Right atrium auricular region (tissue), 2 donors: ENCODE results near the gene CCDC69. TPM values are rescaled to one million over a fixed set of nuclear protein-coding genes. Genes with fewer than 3 reads are reported as not detected.

Experiments used
- DNase-seq: peaks from one replicate; pipeline ENCODE4 v3.0.0-alpha.2; 2019; ENCODE audit warnings: low spot score
- H3K27ac ChIP-seq, 2 donors: fragments of 200-600 bp; sonication (generic); 1 replicate in 1 of 2; 2 replicates in 1 of 2; pipeline ENCODE4 v1.5.1; 2016 to 2019
- H3K27me3 ChIP-seq, 2 donors: fragments of 200-600 bp; sonication (generic); one replicate each; pipeline versions ENCODE4 v1.5.1 to v1.6.0; 2017 to 2019
- H3K36me3 ChIP-seq: fragments of 200-600 bp; sonication (generic); one replicate; pipeline ENCODE4 v1.5.1; 2016
- H3K4me1 ChIP-seq, 2 donors: fragments of 200-600 bp; sonication (generic); one replicate each; pipeline versions ENCODE4 v1.5.1 to v1.6.0; 2017 to 2019
- H3K4me3 ChIP-seq, 2 donors: fragments of 200-600 bp; sonication (generic); 1 replicate in 1 of 2; 2 replicates in 1 of 2; pipeline ENCODE4 v1.5.1; 2017 to 2019; ENCODE audit warnings: mild to moderate bottlenecking in 1 of 2, moderate library complexity in 1 of 2
- H3K9me3 ChIP-seq, 2 donors: fragments of 200-600 bp; sonication (generic); one replicate each; pipeline ENCODE4 v1.5.1; 2019
- total RNA-seq, 2 donors: library from RNA; depleted of rRNA; stranded (reverse); fragments of >200 nt; gene quantifications; one replicate each; pipeline ENCODE4 v1.1.0, GENCODE V29; 2016
- TF ChIP-seq, protein P1 (sequence below), 2 donors: fragments of 200-600 bp; sonication (generic); IDR thresholded peaks; one replicate each; pipeline ENCODE4 v1.5.1; 2019; ENCODE audit warnings: antibody characterized with exemption in 2 of 2

The CCDC69 gene
- total RNA-seq, 2 donors from 2014 or later: 185 to 202 TPM

DNA sequence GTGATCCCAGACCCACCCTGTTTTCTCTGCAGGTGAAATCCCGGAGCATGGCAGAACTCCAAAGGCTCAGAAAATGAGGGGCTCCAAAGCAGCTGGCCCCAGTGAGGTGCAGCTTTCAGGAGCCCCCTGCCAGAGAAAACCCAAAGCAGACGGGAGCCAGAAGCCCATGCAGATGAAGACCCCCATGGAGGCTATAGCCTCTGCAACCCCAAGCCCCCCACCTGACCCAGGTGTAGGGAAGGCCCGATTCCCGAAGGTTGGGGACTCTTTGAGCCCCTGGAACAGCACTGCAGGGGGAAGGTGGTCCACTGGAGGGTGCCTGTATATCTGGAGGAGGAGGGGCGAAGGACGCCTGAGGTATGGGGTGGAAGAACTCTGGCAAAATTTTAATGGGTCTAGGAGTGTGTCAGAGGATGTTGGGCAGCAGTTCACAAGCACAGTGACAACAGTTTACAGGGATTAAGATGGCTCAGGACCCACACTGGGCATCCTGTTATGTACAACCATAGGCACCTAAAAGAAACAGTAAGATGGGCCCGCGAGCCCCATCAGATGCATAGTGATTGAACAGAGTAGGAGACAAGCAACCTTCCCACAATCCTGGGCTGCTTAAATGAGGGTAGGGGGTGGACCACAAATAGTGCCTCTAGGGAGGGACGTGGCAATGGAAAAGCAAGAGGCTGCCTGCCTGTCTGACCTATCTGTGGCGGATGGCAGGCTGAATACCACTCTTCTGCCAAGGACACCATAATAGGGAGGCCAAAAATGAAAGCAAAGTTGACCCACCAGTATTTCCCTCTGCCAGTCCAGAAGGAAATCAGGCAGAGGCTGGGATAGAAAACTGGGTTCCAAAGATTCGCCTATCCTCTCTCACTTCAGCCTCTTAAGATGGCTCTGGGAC lies 49.9 kb downstream of the CCDC69 start:
- DNase-seq: peak; percentile 56
- H3K4me3 ChIP-seq: no peak overlapping the region
- H3K27ac ChIP-seq: peak overlapping the region in 1 of 2 donors; percentile 18

DNA sequence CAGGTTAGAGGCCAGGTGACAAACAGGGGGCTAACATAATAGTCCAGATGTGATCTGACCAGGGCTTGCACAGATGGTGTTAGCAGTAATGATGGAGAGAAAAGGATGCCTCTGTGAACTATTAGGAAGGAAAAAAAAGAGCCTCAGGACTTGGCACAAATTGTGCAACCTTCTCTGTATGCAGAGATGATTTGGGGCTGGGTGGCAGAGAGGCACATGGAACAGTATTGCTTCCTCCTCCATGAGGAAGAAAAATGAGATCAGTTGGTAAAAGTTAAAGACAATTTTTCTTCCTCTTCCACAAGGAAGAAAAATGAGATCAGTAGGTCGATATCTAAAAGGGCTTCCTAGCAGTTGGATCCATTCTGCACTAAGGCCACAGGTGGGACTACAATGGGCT lies 52.4 kb downstream of the CCDC69 start:
- no peaks in the 10 kb centered on the region for H3K9me3 ChIP-seq
- peaks cover 0 to 7% of the 10 kb centered on the region in 2 donors for H3K4me1 ChIP-seq
- no peak overlapping the region for H3K27ac ChIP-seq
- TF ChIP-seq, protein P1, sequence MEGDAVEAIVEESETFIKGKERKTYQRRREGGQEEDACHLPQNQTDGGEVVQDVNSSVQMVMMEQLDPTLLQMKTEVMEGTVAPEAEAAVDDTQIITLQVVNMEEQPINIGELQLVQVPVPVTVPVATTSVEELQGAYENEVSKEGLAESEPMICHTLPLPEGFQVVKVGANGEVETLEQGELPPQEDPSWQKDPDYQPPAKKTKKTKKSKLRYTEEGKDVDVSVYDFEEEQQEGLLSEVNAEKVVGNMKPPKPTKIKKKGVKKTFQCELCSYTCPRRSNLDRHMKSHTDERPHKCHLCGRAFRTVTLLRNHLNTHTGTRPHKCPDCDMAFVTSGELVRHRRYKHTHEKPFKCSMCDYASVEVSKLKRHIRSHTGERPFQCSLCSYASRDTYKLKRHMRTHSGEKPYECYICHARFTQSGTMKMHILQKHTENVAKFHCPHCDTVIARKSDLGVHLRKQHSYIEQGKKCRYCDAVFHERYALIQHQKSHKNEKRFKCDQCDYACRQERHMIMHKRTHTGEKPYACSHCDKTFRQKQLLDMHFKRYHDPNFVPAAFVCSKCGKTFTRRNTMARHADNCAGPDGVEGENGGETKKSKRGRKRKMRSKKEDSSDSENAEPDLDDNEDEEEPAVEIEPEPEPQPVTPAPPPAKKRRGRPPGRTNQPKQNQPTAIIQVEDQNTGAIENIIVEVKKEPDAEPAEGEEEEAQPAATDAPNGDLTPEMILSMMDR (IDR thresholded peaks at IDR 0.05): no peak
- no peaks in the 10 kb centered on the region for H3K36me3 ChIP-seq
- no peak overlapping the region for H3K4me3 ChIP-seq
- no peaks in the 10 kb centered on the region for H3K27me3 ChIP-seq
- DNase-seq: no peak

More for the DNA sequence above, 49.9 kb downstream of the CCDC69 start:
- TF ChIP-seq, protein P1 (IDR thresholded peaks at IDR 0.05): no peak
- Histone ChIP-seq H3K27me3 (no peaks in the 10 kb centered on the region), H3K4me1 (peaks cover 0 to 4% of the 10 kb centered on the region in 2 donors), H3K9me3 (no peaks in the 10 kb centered on the region), H3K36me3 (no peaks in the 10 kb centered on the region)

DNA sequence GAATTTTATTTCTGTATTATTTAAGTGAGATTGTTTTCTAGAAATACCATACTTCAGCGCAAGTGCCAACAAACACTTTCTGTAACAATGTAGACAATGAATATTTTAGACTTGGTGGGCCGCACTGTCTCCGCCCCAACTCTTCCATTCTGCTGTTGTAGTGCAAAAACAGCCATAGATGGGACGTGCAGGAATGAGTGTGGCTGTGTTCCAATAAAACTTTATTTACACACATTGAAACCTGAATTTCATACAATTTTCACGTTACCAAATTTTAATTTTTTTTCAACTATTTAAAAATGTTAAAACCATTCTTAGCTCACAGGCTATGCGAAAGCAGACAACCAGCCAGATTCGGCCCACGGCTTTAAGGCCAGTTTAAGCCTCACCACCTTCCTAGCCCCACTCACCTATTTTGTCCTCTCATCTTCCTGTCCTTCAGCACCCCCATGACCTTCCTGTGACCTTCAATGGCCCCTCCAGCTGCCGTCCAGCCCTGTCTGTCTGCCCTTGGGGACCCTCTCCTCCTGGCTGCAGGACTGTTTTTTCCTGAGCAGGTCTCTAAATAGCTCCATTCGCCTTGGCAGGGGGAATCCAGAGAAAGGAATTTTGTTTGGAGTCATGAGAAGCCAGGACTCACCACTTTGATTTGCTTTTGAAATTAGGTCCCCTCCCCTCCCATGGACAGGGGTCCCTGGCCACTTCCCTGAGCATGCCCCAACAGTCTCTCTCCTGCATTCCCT lies 55.1 kb downstream of the CCDC69 start:
- no peaks in the 10 kb centered on the region for H3K27me3 ChIP-seq
- H3K4me3 ChIP-seq: no peak overlapping the region
- H3K36me3 ChIP-seq: no peaks in the 10 kb centered on the region
- peaks cover 0 to 16% of the 10 kb centered on the region in 2 donors for H3K4me1 ChIP-seq
- no peaks in the 10 kb centered on the region for H3K9me3 ChIP-seq
- no peak for DNase-seq
- H3K27ac ChIP-seq: no peak overlapping the region
- TF ChIP-seq, protein P1 (IDR thresholded peaks at IDR 0.05): no peak

DNA sequence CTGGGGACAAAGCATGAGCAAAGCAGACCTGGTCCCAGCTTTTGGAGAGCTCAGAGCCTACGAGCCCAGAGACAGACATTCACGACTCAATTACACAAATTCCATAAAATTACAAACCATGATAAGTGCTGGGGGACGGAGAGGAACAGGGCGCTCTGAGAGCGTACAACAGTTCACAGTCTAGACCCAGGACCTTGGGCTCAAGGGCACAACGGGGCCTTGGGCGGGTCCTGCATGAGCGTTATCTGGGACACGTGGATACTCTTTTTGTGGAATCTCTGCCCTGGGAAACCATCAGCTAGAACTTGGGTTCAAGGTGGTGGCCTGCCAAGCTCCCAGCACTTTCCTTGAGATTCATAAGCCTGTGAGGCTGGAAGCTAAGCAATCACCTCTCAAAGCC lies 56.9 kb downstream of the CCDC69 start:
- peaks cover 0 to 16% of the 10 kb centered on the region in 2 donors for H3K4me1 ChIP-seq
- DNase-seq: no peak
- no peaks in the 10 kb centered on the region for H3K9me3 ChIP-seq
- H3K36me3 ChIP-seq: no peaks in the 10 kb centered on the region
- H3K27ac ChIP-seq: no peak overlapping the region
- H3K27me3 ChIP-seq: no peaks in the 10 kb centered on the region
- TF ChIP-seq, protein P1 (IDR thresholded peaks at IDR 0.05): no peak
- no peak overlapping the region for H3K4me3 ChIP-seq

DNA sequence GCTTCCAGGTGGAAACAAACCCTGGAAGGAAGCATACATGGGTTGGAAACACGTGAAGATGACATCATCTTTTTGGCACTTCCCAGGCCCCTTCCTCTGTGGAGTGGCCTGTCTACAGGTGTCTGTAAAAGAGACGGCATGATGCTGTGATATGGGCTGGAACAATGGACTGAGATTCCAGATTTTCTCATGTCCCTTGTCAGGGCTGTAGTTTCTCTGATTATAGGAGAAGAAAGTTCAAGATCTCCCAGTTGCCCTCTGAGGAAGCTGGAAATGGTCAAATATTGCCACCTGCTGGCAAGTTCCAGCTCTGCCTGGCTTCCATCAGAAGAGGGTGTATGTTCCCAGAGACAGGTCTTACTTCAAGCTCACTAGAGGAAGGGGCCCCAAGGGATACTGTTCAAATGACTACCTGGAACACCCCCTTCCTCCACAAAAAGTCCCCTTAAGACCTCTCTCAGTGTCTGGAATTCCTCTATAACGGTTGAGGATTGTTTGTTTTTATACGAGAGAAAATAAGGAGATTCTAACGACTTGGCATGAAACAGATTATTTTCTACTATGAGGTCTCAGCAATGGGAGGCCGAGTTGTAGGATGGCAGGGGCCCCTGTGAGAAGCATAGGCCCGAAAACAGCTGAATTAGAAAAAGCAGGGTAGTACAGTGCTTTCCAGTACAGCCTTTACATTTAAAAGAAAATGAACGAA lies 59.1 kb downstream of the CCDC69 start:
- TF ChIP-seq, protein P1 (IDR thresholded peaks at IDR 0.05): peak; percentile 77 to 94
- H3K4me1 ChIP-seq: peaks cover 0 to 16% of the 10 kb centered on the region in 2 donors
- no peaks in the 10 kb centered on the region for H3K9me3 ChIP-seq
- H3K27ac ChIP-seq: no peak overlapping the region
- H3K27me3 ChIP-seq: no peaks in the 10 kb centered on the region
- H3K36me3 ChIP-seq: no peaks in the 10 kb centered on the region
- DNase-seq: peak; percentile 86
- H3K4me3 ChIP-seq: no peak overlapping the region
